GM23338 (cell line): ENCODE measurements around the gene SMIM13. TPM values are rescaled to one million over a fixed set of nuclear protein-coding genes. Genes with fewer than 3 reads are reported as not detected.

Experiments
- ATAC-seq: fragments of 200-7000 bp; cut with Tn5 transposase; 3 replicates; pipeline ENCODE4 v1.9.1; 2020
- DNase-seq: peaks from one replicate; pipeline ENCODE4 v3.0.0-alpha.2; 2015; ENCODE audit warnings: low spot score
- H2AFZ ChIP-seq: fragments of 200-600 bp; sonication (generic); 2 replicates; pipeline ENCODE4 v1.8.0; 2016; ENCODE audit warnings: antibody characterized with exemption, mild to moderate bottlenecking, moderate library complexity
- H3F3A ChIP-seq: fragments of 200-600 bp; sonication (generic); replicated peaks from 2 replicates; pipeline ENCODE4 v1.8.0; 2017; ENCODE audit warnings: antibody characterized with exemption, mixed run types, low read depth
- H3K27ac ChIP-seq: fragments of 200-600 bp; sonication (generic); 2 replicates; pipeline ENCODE4 v1.6.1; 2016; ENCODE audit warnings: low read depth
- H3K27me3 ChIP-seq: fragments of 200-600 bp; sonication (generic); 2 replicates; pipeline ENCODE4 v1.8.0; 2016; ENCODE audit warnings: mild to moderate bottlenecking, mixed run types, moderate library complexity; ENCODE audit not compliant: insufficient read depth
- H3K36me3 ChIP-seq: fragments of 200-600 bp; sonication (generic); 2 replicates; pipeline ENCODE4 v1.8.0; 2016; ENCODE audit warnings: mild to moderate bottlenecking; ENCODE audit not compliant: insufficient read depth
- H3K4me1 ChIP-seq: fragments of 200-600 bp; sonication (generic); 2 replicates; pipeline ENCODE4 v1.8.0; 2016; ENCODE audit warnings: mild to moderate bottlenecking, moderate library complexity; ENCODE audit not compliant: insufficient read depth
- H3K4me2 ChIP-seq: fragments of 200-600 bp; sonication (generic); 2 replicates; pipeline ENCODE4 v1.7.1; 2017; ENCODE audit warnings: mixed run types
- H3K4me3 ChIP-seq: fragments of 200-600 bp; sonication (generic); 2 replicates; pipeline ENCODE4 v1.6.1; 2016; ENCODE audit warnings: mixed run types
- H3K79me2 ChIP-seq: fragments of 200-600 bp; sonication (generic); replicated peaks from 2 replicates; pipeline ENCODE4 v1.8.0; 2017; ENCODE audit warnings: mild to moderate bottlenecking; ENCODE audit not compliant: insufficient read depth
- H3K9me2 ChIP-seq: fragments of 200-600 bp; sonication (generic); 2 replicates; pipeline ENCODE4 v1.8.0; 2017; ENCODE audit not compliant: insufficient read depth
- H4K20me1 ChIP-seq: fragments of 200-600 bp; sonication (generic); replicated peaks from 2 replicates; pipeline ENCODE4 v1.8.0; 2017; ENCODE audit warnings: mild to moderate bottlenecking; ENCODE audit not compliant: insufficient read depth
- H3K27ac Mint-ChIP-seq: 2 replicates; pipeline ENCODE4 v1.8.0; 2020; ENCODE audit warnings: inconsistent platforms, mild to moderate bottlenecking, moderate library complexity, mixed read lengths
- H3K27me3 Mint-ChIP-seq: 3 replicates; pipeline ENCODE4 v1.8.0; 2022; ENCODE audit warnings: low read depth, mild to moderate bottlenecking, moderate library complexity, mixed read lengths, inconsistent platforms; ENCODE audit not compliant: insufficient read depth, poor library complexity
- H3K36me3 Mint-ChIP-seq: 3 replicates; pipeline ENCODE4 v1.8.0; 2021; ENCODE audit warnings: low read depth, mild to moderate bottlenecking, inconsistent platforms, moderate library complexity, mixed read lengths
- H3K4me1 Mint-ChIP-seq: 3 replicates; pipeline ENCODE4 v1.8.0; 2020; ENCODE audit warnings: mild to moderate bottlenecking, inconsistent platforms, mixed read lengths
- H3K4me3 Mint-ChIP-seq: 3 replicates; pipeline ENCODE4 v1.8.0; 2021; ENCODE audit warnings: moderate library complexity, mild to moderate bottlenecking, inconsistent platforms, mixed read lengths
- H3K9me3 Mint-ChIP-seq: 3 replicates; pipeline ENCODE4 v1.8.0; 2020; ENCODE audit warnings: moderate library complexity, mild to moderate bottlenecking, inconsistent platforms, mixed read lengths
- CREB1 ChIP-seq: fragments of 250-450 bp; sonication (Bioruptor Pico); IDR thresholded peaks from 2 replicates; pipeline ENCODE4 v1.5.0; 2020; ENCODE audit warnings: low read depth, mild to moderate bottlenecking, moderate library complexity
- CTCF ChIP-seq, 2 experiments: fragments of 200-600 bp in 1 of 2; sonication (generic) in 1 of 2; conservative IDR thresholded peaks; 2 replicates each; pipeline versions ENCODE4 v1.5.1 to v1.6.1; 2016 to 2017; ENCODE audit warnings: antibody characterized with exemption in 2 of 2, low read depth in 2 of 2, mild to moderate bottlenecking in 2 of 2, moderate library complexity in 1 of 2
- ETS1 ChIP-seq: IDR thresholded peaks from 2 replicates; pipeline ENCODE4 v1.6.1; 2016; ENCODE audit warnings: antibody characterized with exemption
- EZH2 ChIP-seq: fragments of 200-600 bp; sonication (generic); IDR thresholded peaks from one replicate; pipeline ENCODE4 v1.8.0; 2017; ENCODE audit warnings: antibody characterized with exemption, mild to moderate bottlenecking, low read depth; ENCODE audit not compliant: unreplicated experiment
- EZH2phosphoT487 ChIP-seq: fragments of 200-600 bp; sonication (generic); IDR thresholded peaks from one replicate; pipeline ENCODE4 v1.8.1; 2018; ENCODE audit warnings: antibody characterized with exemption; ENCODE audit not compliant: unreplicated experiment
- JUNB ChIP-seq: IDR thresholded peaks from one replicate; pipeline ENCODE4 v1.6.1; 2016; ENCODE audit warnings: antibody characterized with exemption; ENCODE audit not compliant: unreplicated experiment
- NANOG ChIP-seq: IDR thresholded peaks from 2 replicates; pipeline ENCODE4 v1.6.1; 2016; ENCODE audit warnings: antibody characterized with exemption, borderline replicate concordance
- POLR2AphosphoS5 ChIP-seq: IDR thresholded peaks from 2 replicates; pipeline ENCODE4 v1.6.1; 2016; ENCODE audit warnings: antibody characterized with exemption, low read depth
- REST ChIP-seq: IDR thresholded peaks from one replicate; pipeline ENCODE4 v1.6.1; 2018; ENCODE audit warnings: antibody characterized with exemption; ENCODE audit not compliant: unreplicated experiment
- STAT1 ChIP-seq: IDR thresholded peaks from one replicate; pipeline ENCODE4 v1.6.1; 2016; ENCODE audit warnings: antibody characterized with exemption; ENCODE audit not compliant: unreplicated experiment
- ZNF114 ChIP-seq: fragments of 250-450 bp; sonication (Bioruptor Pico); IDR thresholded peaks from 2 replicates; pipeline ENCODE4 v1.5.0; 2020; ENCODE audit warnings: mild to moderate bottlenecking, moderate library complexity
- ZNF331 ChIP-seq: fragments of 250-450 bp; sonication (Bioruptor Pico); IDR thresholded peaks from 2 replicates; pipeline ENCODE4 v1.5.0; 2020; ENCODE audit warnings: low read depth, mild to moderate bottlenecking, moderate library complexity
- polyA plus RNA-seq: library from polyadenylated mRNA; unstranded; fragments of >200 nt; fragmentation: Nextera tagmentation; extraction: Ambion mirVana; gene quantifications from 2 replicates; pipeline ENCODE4 v1.2.1, GENCODE V29; 2016
- total RNA-seq: library from RNA; depleted of rRNA; stranded (reverse); fragments of >200 nt; shearing (Covaris generic); gene quantifications from 2 replicates; pipeline ENCODE4 v1.2.3, GENCODE V29; 2014
- TF ChIP-seq, protein P1 (sequence below): fragments of 250-450 bp; sonication (Bioruptor Pico); IDR thresholded peaks from 2 replicates; pipeline ENCODE4 v1.5.0; 2020; ENCODE audit warnings: mild to moderate bottlenecking, moderate library complexity

The SMIM13 gene
- total and polyA plus RNA-seq, 2 experiments from 2014 or later = 7.2 to 12.7 TPM

- no peak for TF ChIP-seq JUNB
- TF ChIP-seq NANOG = no peak
- TF ChIP-seq, protein P1, sequence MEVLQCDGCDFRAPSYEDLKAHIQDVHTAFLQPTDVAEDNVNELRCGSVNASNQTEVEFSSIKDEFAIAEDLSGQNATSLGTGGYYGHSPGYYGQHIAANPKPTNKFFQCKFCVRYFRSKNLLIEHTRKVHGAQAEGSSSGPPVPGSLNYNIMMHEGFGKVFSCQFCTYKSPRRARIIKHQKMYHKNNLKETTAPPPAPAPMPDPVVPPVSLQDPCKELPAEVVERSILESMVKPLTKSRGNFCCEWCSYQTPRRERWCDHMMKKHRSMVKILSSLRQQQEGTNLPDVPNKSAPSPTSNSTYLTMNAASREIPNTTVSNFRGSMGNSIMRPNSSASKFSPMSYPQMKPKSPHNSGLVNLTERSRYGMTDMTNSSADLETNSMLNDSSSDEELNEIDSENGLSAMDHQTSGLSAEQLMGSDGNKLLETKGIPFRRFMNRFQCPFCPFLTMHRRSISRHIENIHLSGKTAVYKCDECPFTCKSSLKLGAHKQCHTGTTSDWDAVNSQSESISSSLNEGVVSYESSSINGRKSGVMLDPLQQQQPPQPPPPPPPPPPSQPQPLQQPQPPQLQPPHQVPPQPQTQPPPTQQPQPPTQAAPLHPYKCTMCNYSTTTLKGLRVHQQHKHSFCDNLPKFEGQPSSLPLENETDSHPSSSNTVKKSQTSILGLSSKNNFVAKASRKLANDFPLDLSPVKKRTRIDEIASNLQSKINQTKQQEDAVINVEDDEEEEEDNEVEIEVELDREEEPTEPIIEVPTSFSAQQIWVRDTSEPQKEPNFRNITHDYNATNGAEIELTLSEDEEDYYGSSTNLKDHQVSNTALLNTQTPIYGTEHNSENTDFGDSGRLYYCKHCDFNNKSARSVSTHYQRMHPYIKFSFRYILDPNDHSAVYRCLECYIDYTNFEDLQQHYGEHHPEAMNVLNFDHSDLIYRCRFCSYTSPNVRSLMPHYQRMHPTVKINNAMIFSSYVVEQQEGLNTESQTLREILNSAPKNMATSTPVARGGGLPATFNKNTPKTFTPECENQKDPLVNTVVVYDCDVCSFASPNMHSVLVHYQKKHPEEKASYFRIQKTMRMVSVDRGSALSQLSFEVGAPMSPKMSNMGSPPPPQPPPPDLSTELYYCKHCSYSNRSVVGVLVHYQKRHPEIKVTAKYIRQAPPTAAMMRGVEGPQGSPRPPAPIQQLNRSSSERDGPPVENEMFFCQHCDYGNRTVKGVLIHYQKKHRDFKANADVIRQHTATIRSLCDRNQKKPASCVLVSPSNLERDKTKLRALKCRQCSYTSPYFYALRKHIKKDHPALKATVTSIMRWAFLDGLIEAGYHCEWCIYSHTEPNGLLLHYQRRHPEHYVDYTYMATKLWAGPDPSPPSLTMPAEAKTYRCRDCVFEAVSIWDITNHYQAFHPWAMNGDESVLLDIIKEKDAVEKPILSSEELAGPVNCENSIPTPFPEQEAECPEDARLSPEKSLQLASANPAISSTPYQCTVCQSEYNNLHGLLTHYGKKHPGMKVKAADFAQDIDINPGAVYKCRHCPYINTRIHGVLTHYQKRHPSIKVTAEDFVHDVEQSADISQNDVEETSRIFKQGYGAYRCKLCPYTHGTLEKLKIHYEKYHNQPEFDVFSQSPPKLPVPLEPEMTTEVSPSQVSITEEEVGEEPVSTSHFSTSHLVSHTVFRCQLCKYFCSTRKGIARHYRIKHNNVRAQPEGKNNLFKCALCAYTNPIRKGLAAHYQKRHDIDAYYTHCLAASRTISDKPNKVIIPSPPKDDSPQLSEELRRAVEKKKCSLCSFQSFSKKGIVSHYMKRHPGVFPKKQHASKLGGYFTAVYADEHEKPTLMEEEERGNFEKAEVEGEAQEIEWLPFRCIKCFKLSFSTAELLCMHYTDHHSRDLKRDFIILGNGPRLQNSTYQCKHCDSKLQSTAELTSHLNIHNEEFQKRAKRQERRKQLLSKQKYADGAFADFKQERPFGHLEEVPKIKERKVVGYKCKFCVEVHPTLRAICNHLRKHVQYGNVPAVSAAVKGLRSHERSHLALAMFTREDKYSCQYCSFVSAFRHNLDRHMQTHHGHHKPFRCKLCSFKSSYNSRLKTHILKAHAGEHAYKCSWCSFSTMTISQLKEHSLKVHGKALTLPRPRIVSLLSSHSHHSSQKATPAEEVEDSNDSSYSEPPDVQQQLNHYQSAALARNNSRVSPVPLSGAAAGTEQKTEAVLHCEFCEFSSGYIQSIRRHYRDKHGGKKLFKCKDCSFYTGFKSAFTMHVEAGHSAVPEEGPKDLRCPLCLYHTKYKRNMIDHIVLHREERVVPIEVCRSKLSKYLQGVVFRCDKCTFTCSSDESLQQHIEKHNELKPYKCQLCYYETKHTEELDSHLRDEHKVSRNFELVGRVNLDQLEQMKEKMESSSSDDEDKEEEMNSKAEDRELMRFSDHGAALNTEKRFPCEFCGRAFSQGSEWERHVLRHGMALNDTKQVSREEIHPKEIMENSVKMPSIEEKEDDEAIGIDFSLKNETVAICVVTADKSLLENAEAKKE = no peak
- TF ChIP-seq EZH2phosphoT487 = no peak
- no peak for TF ChIP-seq CREB1 (CRISPR knock-in tag)
- TF ChIP-seq EZH2 = no peak
- TF ChIP-seq STAT1 = no peak
- TF ChIP-seq ETS1 = no peak
- no peak for TF ChIP-seq REST
- no peak for TF ChIP-seq POLR2AphosphoS5
- TF ChIP-seq ZNF114 (CRISPR knock-in tag) = no peak
- TF ChIP-seq ZNF331 (CRISPR knock-in tag) = no peak
- TF ChIP-seq CTCF (conservative IDR thresholded peaks at IDR 0.05; ENCODE audit: low read depth in 2 of 2) = no peak
- Histone ChIP-seq H2AFZ (no peak overlapping the region), H3K4me1 (peaks cover 14% of the 10 kb centered on the region; the same call in 1 of the 2 replicates), H3K4me3 (no peak overlapping the region), H3K27ac (no peak overlapping the region), H4K20me1 (peaks cover 18% of the 10 kb centered on the region; the same call in 1 of the 2 replicates), H3K36me3 (no peaks in the 10 kb centered on the region), H3K9me2 (no peaks in the 10 kb centered on the region), H3K79me2 (peaks cover 42% of the 10 kb centered on the region), H3K27me3 (no peaks in the 10 kb centered on the region), H3K4me2 (no peak overlapping the region), H3F3A (no peaks in the 10 kb centered on the region)
- peaks cover 30% of the 10 kb centered on the region for H3K4me1 Mint-ChIP-seq
- DNase-seq = no peak
- peaks cover 13% of the 10 kb centered on the region; the same call in 2 of the 3 replicates for H3K36me3 Mint-ChIP-seq
- H3K27me3 Mint-ChIP-seq = no peaks in the 10 kb centered on the region
- no peaks in the 10 kb centered on the region for H3K9me3 Mint-ChIP-seq
- no peak for ATAC-seq
- no peak overlapping the region for H3K27ac Mint-ChIP-seq
- H3K4me3 Mint-ChIP-seq = no peak overlapping the region
These were observed 39.6 kb downstream of the SMIM13 start for GRCh38 chr6:11133281-11133680.
